GM12864 (cell line): ENCODE results near the gene ZNF554.
A peak's percentile ranks its signal among the peaks of the same experiment; 100 is the strongest.
"Not testable (repeated sequence)": the region's sequence is repeated elsewhere in the genome, so short reads cannot be mapped to it uniquely, and the experiment has no call there.

Experiments
- DNase-seq: peaks from one replicate; pipeline ENCODE4 v3.0.0-alpha.2; 2011; ENCODE audit warnings: low read depth
- H3K4me3 ChIP-seq: 2 replicates; pipeline ENCODE4 v1.5.1; 2011; ENCODE audit warnings: mild to moderate bottlenecking, low read depth, low read length, control low read depth
- CTCF ChIP-seq: IDR thresholded peaks from 2 replicates; pipeline ENCODE4 v1.5.1; 2011; ENCODE audit warnings: low read depth, mild to moderate bottlenecking, moderate library complexity, low read length, control low read depth, inconsistent platforms; ENCODE audit errors: missing control alignments

Gene ZNF554

DNA sequence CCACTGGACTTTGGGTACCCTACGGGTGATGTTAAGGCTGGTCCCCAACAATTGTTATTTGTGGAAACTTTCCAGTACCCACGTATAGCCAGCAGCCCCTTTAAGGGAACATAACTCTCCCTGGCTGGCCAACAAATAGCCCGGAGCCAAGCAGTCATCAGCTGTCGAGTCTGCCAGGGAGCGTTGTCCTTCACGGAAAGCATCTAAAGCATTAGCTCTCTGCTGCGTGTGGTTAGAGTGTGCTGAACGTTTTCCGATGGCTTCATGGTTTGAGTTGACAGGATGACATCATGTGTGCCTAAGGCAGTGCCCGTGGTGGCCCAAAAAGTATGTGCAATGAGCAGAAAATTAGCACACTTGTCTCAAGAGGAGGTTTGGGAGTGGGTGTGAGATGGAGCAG is 44.1 kb downstream of the ZNF554 start:
- no peak overlapping the region for H3K4me3 ChIP-seq
- TF ChIP-seq CTCF, result no peak
- DNase-seq, result no peak

DNA sequence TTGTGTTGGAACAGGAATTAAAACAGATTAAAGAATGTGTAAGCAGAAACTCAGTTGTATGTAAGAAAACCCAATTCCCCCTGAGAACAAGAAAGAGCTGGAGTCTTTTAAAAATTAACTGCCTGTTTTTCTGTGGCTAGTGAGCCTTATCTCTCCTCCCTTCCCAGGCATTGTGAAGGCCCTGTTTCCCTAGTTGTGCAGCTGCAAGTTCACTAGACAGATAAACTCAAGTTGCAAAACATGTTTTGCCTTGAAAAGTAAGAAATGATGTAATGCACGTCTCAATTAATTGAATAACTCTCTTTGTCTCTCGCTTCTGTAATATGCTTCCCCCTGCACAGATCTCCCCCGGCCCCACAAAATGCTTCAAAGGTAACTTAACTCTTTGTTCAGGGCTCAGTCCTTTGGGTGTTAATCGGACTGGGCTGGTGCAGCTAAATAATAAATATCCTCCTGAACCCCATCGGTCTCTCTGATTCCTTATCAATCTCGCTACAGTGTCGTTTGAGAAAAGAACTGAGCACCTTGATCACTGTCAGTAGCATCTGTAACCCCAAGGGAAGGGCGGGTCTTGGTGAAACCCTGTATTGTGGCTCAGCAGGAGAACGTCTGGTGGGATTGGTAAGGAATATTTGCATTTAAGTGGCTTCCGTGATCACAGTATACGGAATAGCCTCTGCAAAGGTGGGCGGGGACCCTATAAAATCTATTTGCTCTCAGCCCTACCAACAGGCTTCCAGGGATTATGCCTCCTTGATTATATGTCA is 45.8 kb downstream of the ZNF554 start:
- H3K4me3 ChIP-seq, result no peak overlapping the region
- TF ChIP-seq CTCF, result no peak
- no peak for DNase-seq

DNA sequence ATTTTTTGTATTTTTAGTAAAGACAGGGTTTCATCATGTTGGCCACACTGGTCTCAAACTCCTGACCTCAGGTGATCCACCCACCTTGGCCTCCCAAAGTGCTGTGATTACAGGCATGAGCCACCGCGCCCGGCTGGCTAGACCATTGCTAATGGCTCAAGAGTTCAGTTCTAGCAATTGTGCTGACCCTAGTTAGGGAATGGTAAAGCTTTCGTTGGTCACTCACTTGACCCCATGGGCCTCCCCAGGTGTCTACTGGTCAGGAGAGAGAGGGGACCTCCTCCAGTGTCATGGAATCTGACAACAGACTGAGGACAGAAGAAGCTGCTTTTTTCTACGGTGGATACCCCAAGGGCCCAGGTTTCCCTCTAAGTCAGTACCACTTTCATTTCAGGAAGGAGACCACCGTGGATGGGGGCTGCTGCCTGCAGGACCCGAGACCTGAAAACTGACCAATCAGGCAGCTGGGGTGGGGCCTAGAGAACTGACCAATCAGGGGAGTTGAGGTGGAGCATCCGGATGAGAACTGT is 46.9 kb downstream of the ZNF554 start:
- no peak for TF ChIP-seq CTCF
- DNase-seq, result no peak
- no peak overlapping the region for H3K4me3 ChIP-seq

DNA sequence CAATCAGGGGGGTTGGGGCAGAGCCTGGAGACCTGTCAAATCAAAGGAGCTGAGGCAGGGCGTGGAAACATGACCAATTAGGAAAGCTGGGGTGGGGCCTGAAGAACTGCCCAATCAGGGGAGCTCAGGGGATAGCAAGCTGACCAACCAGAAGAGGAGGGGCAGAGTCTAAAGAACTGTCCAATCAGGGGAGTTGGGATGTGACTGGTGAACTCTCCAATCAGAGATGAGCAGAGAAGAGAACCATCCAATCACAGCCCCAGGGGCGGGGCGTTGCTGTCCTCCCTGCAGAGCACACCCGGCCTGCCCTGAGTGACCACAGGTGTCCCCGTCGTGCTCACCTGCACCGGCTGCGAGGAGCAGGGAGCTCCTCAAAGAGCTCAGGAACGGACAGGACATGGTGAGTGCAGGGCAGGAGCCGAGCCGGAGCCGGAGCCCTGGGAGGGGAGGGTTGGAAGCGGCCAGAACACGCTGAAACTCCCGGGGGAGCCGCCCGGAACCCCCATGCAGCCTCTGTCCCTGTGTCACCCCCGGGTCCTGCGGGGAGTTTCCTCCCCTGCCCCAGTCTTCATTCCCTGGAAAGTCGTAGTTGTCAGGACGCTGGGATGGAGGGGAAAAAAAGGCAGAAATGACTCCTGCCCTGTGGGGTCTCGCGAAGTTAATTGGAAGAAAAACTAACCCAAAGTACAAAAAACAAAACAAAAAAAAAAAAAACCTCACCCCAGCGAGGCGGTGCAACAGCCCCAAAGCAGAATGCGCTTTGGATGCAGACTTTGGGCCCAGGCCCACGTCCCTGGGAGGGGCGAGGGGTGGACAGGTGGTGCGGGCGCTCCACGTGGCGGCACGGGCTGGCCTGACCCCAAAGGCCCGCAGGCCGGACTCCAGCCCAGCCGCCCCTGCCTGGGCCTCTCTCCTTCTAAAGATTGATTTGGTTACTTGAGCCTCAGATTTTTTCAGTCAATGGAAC is 47.6 kb downstream of the ZNF554 start, which contains the start of gene ZNF556:
Gene ZNF556 (plus strand): TSS at position 311 of the 967 bp plus-strand sequence. CDS start 87 bp downstream, at position 398.
- no peak within 1 kb of the TSS for H3K4me3 ChIP-seq
- no peak for DNase-seq
- TF ChIP-seq CTCF, result no peak

DNA sequence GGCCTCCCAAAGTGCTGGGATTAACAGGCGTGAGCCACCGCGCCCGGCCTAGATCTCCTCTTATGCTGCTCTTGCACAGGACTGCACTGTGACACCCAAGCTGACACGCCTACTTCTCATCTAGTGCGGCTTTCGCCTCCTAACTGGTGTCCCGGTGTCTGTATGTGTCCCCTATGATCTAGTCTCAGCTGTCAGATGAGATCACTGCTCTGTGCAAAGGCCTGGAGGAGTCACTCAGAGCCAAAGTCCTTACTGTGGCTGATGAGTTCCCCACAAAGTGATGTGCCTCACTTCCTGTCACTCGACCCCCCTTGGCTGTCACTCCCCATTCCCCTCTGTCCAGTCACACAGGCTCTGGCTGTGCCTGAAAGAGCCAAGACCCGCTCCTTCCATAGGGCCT is 50.0 kb downstream of the ZNF554 start:
- TF ChIP-seq CTCF, result no peak
- H3K4me3 ChIP-seq, result no peak overlapping the region
- no peak for DNase-seq

DNA sequence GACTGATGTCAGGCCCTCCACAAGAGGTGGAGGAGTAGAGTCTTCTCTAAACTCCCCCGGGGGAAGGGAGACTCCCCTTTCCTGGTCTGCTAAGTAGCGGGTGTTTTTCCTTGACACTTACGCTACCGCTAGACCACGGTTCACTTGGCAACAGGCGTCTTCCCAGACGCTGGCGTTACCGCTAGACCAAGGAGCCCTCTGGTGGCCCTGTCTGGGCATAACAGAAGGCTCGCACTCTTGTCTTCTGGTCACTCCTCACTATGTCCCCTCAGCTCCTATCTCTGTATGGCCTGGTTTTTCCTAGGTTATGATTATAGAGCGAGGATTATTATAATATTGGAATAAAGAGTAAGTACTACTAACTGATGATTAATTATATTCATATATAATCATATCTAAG is 52.5 kb downstream of the ZNF554 start:
- H3K4me3 ChIP-seq, DNase-seq: not testable (repeated sequence)
- TF ChIP-seq CTCF, result peak; percentile 9
